Osteoblast (primary cell): ENCODE data around the gene TCF20. TPM values are rescaled to one million over a fixed set of nuclear protein-coding genes. Genes with fewer than 3 reads are reported as not detected.

Source experiments
- DNase-seq: peaks from one replicate; pipeline ENCODE4 v3.0.0; 2011; ENCODE audit warnings: low spot score, mixed read lengths; ENCODE audit not compliant: insufficient read length; ENCODE audit errors: missing footprints
- H2AFZ ChIP-seq: 2 replicates; pipeline ENCODE4 v1.6.0; 2011; ENCODE audit warnings: mild to moderate bottlenecking, low read length
- H3K27ac ChIP-seq: 2 replicates; pipeline ENCODE4 v1.5.1; 2011; ENCODE audit warnings: mild to moderate bottlenecking, low read depth, low read length, moderate library complexity
- H3K27me3 ChIP-seq: 2 replicates; pipeline ENCODE4 v1.6.0; 2012; ENCODE audit warnings: mild to moderate bottlenecking, control low read depth, inconsistent platforms, low read length, moderate library complexity; ENCODE audit not compliant: insufficient read depth
- H3K36me3 ChIP-seq: 2 replicates; pipeline ENCODE4 v1.5.1; 2011; ENCODE audit warnings: mild to moderate bottlenecking, low read length, control low read depth, moderate library complexity; ENCODE audit not compliant: insufficient read depth
- H3K4me1 ChIP-seq: 2 replicates; pipeline ENCODE4 v1.5.1; 2011; ENCODE audit warnings: mild to moderate bottlenecking, low read length, control low read depth, moderate library complexity; ENCODE audit not compliant: insufficient read depth
- H3K4me2 ChIP-seq: 2 replicates; pipeline ENCODE4 v1.6.0; 2011; ENCODE audit warnings: mild to moderate bottlenecking, low read length; ENCODE audit not compliant: insufficient read depth
- H3K4me3 ChIP-seq: fragments of 200-600 bp; sonication (generic); 3 replicates; pipeline ENCODE4 v1.5.1; 2012; ENCODE audit warnings: mild to moderate bottlenecking, low read length, inconsistent platforms; ENCODE audit not compliant: insufficient read depth
- H3K79me2 ChIP-seq: 2 replicates; pipeline ENCODE4 v1.6.0; 2012; ENCODE audit warnings: mild to moderate bottlenecking, low read length, control low read depth, inconsistent platforms; ENCODE audit not compliant: insufficient read depth
- H3K9me3 ChIP-seq: 2 replicates; pipeline ENCODE4 v1.5.1; 2011; ENCODE audit warnings: low read depth, low read length, control low read depth
- H4K20me1 ChIP-seq: 2 replicates; pipeline ENCODE4 v1.6.0; 2012; ENCODE audit warnings: mild to moderate bottlenecking, low read length, control low read depth; ENCODE audit not compliant: insufficient read depth
- total RNA-seq: library from RNA; depleted of rRNA; stranded (reverse); fragments of >200 nt; gene quantifications from 2 replicates; pipeline ENCODE4 v1.2.3, GENCODE V29; 2012
- TF ChIP-seq, protein P1 (sequence below): IDR thresholded peaks from 2 replicates; pipeline ENCODE4 v1.5.1; 2011; ENCODE audit warnings: mild to moderate bottlenecking, low read depth, low read length, moderate library complexity; ENCODE audit errors: extremely low read depth

The TCF20 gene
- total RNA-seq, 1 donor = 35.1 TPM

DNA sequence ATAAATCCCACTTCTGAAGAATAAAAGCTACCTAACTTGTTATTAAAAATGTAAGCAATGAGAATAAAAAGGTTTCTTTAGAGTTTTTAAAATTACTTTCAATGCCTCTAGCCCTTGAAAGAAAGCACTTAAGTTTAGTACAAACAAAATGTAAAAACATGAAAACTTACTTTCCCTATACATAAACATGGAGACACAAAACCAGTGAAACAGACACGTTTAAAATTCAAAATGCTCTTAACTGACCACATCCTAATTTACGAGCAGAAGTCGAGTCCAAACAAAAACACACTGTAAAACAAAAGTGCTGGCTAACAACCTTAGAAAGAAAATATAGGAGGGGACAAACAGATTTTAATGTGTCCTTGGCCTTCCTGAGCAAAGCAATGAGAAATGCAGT lies 36.6 kb downstream of the TCF20 start:
- H2AFZ ChIP-seq = no peak overlapping the region
- no peak for DNase-seq
- TF ChIP-seq, protein P1, sequence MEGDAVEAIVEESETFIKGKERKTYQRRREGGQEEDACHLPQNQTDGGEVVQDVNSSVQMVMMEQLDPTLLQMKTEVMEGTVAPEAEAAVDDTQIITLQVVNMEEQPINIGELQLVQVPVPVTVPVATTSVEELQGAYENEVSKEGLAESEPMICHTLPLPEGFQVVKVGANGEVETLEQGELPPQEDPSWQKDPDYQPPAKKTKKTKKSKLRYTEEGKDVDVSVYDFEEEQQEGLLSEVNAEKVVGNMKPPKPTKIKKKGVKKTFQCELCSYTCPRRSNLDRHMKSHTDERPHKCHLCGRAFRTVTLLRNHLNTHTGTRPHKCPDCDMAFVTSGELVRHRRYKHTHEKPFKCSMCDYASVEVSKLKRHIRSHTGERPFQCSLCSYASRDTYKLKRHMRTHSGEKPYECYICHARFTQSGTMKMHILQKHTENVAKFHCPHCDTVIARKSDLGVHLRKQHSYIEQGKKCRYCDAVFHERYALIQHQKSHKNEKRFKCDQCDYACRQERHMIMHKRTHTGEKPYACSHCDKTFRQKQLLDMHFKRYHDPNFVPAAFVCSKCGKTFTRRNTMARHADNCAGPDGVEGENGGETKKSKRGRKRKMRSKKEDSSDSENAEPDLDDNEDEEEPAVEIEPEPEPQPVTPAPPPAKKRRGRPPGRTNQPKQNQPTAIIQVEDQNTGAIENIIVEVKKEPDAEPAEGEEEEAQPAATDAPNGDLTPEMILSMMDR = no peak
- peaks cover 3% of the 10 kb centered on the region for H3K36me3 ChIP-seq
- peaks cover 61% of the 10 kb centered on the region for H4K20me1 ChIP-seq
- no peak overlapping the region for H3K27ac ChIP-seq
- peaks cover 62% of the 10 kb centered on the region for H3K79me2 ChIP-seq
- H3K9me3 ChIP-seq = no peaks in the 10 kb centered on the region
- no peak overlapping the region for H3K4me2 ChIP-seq
- H3K4me3 ChIP-seq = no peak overlapping the region
- H3K27me3 ChIP-seq = no peaks in the 10 kb centered on the region
- peaks cover 8% of the 10 kb centered on the region for H3K4me1 ChIP-seq

GRCh38 chr22:42231929-42232328 lies 38.5 kb downstream of the TCF20 start:
- Histone ChIP-seq H3K4me3 (no peak overlapping the region), H3K27me3 (no peaks in the 10 kb centered on the region), H4K20me1 (peaks cover 77% of the 10 kb centered on the region), H2AFZ (no peak overlapping the region), H3K9me3 (no peaks in the 10 kb centered on the region), H3K27ac (no peak overlapping the region), H3K79me2 (peaks cover 74% of the 10 kb centered on the region), H3K4me2 (no peak overlapping the region), H3K4me1 (peaks cover 8% of the 10 kb centered on the region), H3K36me3 (no peaks in the 10 kb centered on the region)
- no peak for DNase-seq
- TF ChIP-seq, protein P1 = no peak

GRCh38 chr22:42229455-42230149 lies 40.9 kb downstream of the TCF20 start:
- Histone ChIP-seq H3K4me3 (no peak overlapping the region), H3K79me2 (peaks cover 70% of the 10 kb centered on the region), H2AFZ (no peak overlapping the region), H3K36me3 (no peaks in the 10 kb centered on the region), H3K4me1 (peaks cover 8% of the 10 kb centered on the region), H3K4me2 (no peak overlapping the region), H4K20me1 (peaks cover 69% of the 10 kb centered on the region), H3K27ac (no peak overlapping the region), H3K27me3 (no peaks in the 10 kb centered on the region), H3K9me3 (no peaks in the 10 kb centered on the region)
- TF ChIP-seq, protein P1 = no peak
- DNase-seq = no peak

- no peaks in the 10 kb centered on the region for H3K27me3 ChIP-seq
- H4K20me1 ChIP-seq = peaks cover 64% of the 10 kb centered on the region
- H3K9me3 ChIP-seq = no peaks in the 10 kb centered on the region
- H3K36me3 ChIP-seq = no peaks in the 10 kb centered on the region
- peaks cover 67% of the 10 kb centered on the region for H3K79me2 ChIP-seq
- H2AFZ ChIP-seq = no peak overlapping the region
- no peak overlapping the region for H3K4me3 ChIP-seq
- DNase-seq = no peak
- no peak overlapping the region for H3K27ac ChIP-seq
- peaks cover 8% of the 10 kb centered on the region for H3K4me1 ChIP-seq
- H3K4me2 ChIP-seq = no peak overlapping the region
- TF ChIP-seq, protein P1 = no peak
Observed at GRCh38 chr22:42228483-42228882, 42.0 kb downstream of the TCF20 start.
